ENCODE measurements around the gene C21orf91. TPM values are rescaled to one million over a fixed set of nuclear protein-coding genes. Genes with fewer than 3 reads are reported as not detected.

The C21orf91 gene
- total RNA-seq, 1 donor from 2014 or later = 33.0 TPM

- Mint-ChIP-seq H3K4me3 (ENCODE audit: low read depth) (no peak overlapping the region), H3K36me3 (ENCODE audit: insufficient read depth) (peaks cover 19% of the 10 kb centered on the region), H3K9me3 (ENCODE audit: low read depth) (no peaks in the 10 kb centered on the region), H3K27me3 (no peaks in the 10 kb centered on the region), H3K4me1 (ENCODE audit: low read depth) (peaks cover 6% of the 10 kb centered on the region), H3K27ac (no peak overlapping the region)
- TF ChIP-seq CTCF (IDR thresholded peaks at IDR 0.05; ENCODE audit: unreplicated experiment) = no peak
- DNase-seq (ENCODE audit: low spot score, unreplicated experiment) = no peak
Observed at GRCh38 chr21:17794518-17795145, 24.5 kb downstream of the C21orf91 start.

- H3K4me3 Mint-ChIP-seq (ENCODE audit: low read depth) = no peak overlapping the region
- H3K9me3 Mint-ChIP-seq (ENCODE audit: low read depth) = no peaks in the 10 kb centered on the region
- no peak overlapping the region for H3K27ac Mint-ChIP-seq
- TF ChIP-seq CTCF (IDR thresholded peaks at IDR 0.05; ENCODE audit: unreplicated experiment) = no peak
- no peaks in the 10 kb centered on the region for H3K4me1 Mint-ChIP-seq (ENCODE audit: low read depth)
- H3K27me3 Mint-ChIP-seq = no peaks in the 10 kb centered on the region
- DNase-seq (ENCODE audit: low spot score, unreplicated experiment) = no peak
- peaks cover 19% of the 10 kb centered on the region for H3K36me3 Mint-ChIP-seq (ENCODE audit: insufficient read depth)
Observed at GRCh38 chr21:17793246-17794123, 25.7 kb downstream of the C21orf91 start.

- Mint-ChIP-seq H3K27me3 (no peaks in the 10 kb centered on the region), H3K36me3 (ENCODE audit: insufficient read depth) (peaks cover 30% of the 10 kb centered on the region), H3K27ac (no peak overlapping the region), H3K9me3 (ENCODE audit: low read depth) (peaks cover 9% of the 10 kb centered on the region), H3K4me1 (ENCODE audit: low read depth) (peaks cover 9% of the 10 kb centered on the region), H3K4me3 (ENCODE audit: low read depth) (no peak overlapping the region)
- no peak for DNase-seq (ENCODE audit: low spot score, unreplicated experiment)
- no peak for TF ChIP-seq CTCF (IDR thresholded peaks at IDR 0.05; ENCODE audit: unreplicated experiment)
Observed at GRCh38 chr21:17789656-17790055, 29.5 kb downstream of the C21orf91 start.

- DNase-seq (ENCODE audit: low spot score, unreplicated experiment) = no peak
- H3K4me1 Mint-ChIP-seq (ENCODE audit: low read depth) = peaks cover 9% of the 10 kb centered on the region
- no peak overlapping the region for H3K27ac Mint-ChIP-seq
- peaks cover 35% of the 10 kb centered on the region for H3K36me3 Mint-ChIP-seq (ENCODE audit: insufficient read depth)
- H3K4me3 Mint-ChIP-seq (ENCODE audit: low read depth) = no peak overlapping the region
- peaks cover 10% of the 10 kb centered on the region for H3K9me3 Mint-ChIP-seq (ENCODE audit: low read depth)
- no peaks in the 10 kb centered on the region for H3K27me3 Mint-ChIP-seq
- no peak for TF ChIP-seq CTCF (IDR thresholded peaks at IDR 0.05; ENCODE audit: unreplicated experiment)
Observed at GRCh38 chr21:17789069-17789468, 30.1 kb downstream of the C21orf91 start.

- Mint-ChIP-seq H3K36me3 (ENCODE audit: insufficient read depth) (peaks cover 35% of the 10 kb centered on the region), H3K4me1 (ENCODE audit: low read depth) (peaks cover 9% of the 10 kb centered on the region), H3K27me3 (no peaks in the 10 kb centered on the region), H3K4me3 (ENCODE audit: low read depth) (no peak overlapping the region), H3K9me3 (ENCODE audit: low read depth) (peaks cover 10% of the 10 kb centered on the region), H3K27ac (peak overlapping the region; percentile 25)
- TF ChIP-seq CTCF (IDR thresholded peaks at IDR 0.05; ENCODE audit: unreplicated experiment) = no peak
- no peak for DNase-seq (ENCODE audit: low spot score, unreplicated experiment)
Observed at GRCh38 chr21:17786851-17787181, 32.3 kb downstream of the C21orf91 start.
